Stimulated activated CD4-positive, alpha-beta T cell treated with anti-CD3 and anti-CD28 coated beads, Interleukin-4, amount 100 ng/mL, for 4 hours (primary cell): Measurements from ENCODE around the gene JAM3.

Experiments used
- DNase-seq, 2 experiments: peaks; one replicate each; pipeline ENCODE4 v3.0.0-alpha.2; 2020

JAM3 gene

DNA sequence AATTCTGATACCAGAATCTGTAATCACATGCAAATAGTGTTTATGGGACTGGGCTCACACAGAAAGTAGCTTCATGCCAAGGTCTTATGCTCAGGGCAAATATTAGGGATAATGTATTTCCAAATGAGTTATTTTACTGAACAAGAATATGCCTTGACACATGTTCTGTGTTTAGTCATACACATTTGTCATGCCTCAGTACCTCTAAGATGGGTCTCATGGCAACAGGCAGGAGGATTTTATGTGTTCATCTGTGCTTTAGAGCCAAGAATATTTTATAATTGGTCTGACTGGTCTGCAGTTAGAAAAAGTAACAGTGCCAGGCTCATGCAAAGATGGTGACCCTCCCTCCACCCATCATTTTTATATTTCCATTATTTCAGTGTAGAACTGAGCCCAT lies 49.1 kb downstream of the JAM3 start:
- DNase-seq: no peak

DNA sequence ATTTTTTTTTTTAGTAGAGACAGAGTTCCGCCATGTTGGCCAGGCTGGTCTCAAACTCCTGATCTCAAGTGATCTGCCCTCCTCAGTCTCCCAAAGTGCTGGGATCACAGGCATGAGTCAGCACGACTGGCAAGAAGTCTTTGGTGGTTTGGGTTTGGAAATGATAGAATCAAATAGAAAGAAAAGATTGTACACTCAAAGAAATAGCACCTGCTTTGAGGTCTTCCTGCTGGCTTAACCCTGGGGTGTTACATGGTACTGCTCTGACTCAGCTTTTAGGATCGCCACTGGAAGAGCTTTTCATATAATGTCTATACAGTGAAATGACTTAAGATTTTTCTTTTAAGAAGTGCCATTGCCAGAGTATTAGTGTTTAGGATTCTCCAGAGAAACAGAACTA lies 50.2 kb downstream of the JAM3 start:
- DNase-seq: no peak

DNA sequence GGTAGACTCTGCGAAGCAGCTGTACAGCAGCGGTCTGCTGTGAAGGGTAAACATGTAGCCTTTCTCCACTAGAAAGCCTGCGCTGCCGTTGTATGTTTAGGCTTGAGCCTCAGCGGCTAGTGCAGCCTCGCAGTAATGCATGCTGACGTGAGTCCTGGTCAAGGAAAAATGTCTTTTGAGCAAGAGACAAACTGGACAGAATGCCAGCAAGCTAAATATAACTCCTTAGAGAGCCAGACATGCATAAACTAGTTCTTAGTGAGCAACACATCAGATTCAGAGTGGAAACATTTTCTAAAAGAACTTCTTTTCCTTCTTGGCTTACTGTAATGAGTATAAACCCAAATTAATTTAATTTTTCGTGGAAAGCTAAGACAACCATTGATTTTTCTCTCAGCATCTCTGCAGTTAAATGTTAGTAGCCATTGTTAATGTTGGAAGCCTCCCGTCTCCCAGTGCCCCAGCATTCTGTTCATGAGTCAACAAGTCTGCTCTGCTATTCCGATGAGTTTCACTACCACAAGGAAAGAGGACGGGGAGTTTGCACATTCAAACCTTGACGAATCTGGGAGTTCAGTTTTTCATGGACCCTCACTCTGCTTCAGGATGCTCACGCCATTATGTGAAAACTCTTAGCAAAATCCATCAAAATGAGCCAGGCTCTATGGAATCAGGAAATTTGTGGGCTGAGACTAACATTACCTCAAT lies 51.4 kb downstream of the JAM3 start:
- DNase-seq: no peak

GRCh38 chr11:134120921-134121526 lies 52.2 kb downstream of the JAM3 start:
- no peak for DNase-seq

DNA sequence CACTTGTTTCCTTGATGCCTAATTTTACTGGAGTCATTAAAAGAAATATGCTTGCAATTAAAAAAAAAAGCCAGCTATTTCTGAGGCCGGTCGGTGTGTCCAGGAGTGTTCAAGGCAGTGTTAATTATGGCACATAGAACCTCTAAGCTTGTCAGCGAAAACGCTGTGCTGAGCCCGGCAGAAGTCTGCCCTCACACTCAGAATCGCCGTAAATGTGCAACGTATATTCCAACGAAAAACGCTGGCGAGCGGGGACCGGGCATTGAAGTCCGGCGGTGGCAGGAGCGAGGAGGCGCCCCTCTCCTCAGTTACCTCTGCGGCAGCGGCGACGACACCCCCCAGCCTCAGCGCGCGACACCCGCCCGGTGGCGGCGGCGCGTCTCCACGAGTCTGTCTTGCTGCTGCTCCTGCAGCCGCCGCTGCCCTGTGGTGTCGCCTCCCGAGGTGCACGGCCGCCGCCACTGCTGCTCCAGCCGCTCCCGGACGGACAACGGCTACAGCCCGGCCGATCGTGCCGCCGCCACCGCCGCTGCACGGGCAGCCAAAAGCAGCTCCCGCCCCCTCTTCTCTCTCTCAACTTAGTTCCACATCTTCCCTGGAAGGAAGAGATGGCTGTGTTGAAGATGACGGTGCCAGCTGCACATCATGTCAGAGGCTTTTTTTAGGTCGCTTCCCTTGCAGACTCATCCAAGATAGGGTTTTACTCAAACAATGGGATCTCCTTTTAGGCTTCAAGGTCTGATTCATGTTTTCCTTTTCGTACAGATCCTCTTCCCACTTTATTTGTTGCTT lies 56.0 kb downstream of the JAM3 start:
- DNase-seq: no peak

DNA sequence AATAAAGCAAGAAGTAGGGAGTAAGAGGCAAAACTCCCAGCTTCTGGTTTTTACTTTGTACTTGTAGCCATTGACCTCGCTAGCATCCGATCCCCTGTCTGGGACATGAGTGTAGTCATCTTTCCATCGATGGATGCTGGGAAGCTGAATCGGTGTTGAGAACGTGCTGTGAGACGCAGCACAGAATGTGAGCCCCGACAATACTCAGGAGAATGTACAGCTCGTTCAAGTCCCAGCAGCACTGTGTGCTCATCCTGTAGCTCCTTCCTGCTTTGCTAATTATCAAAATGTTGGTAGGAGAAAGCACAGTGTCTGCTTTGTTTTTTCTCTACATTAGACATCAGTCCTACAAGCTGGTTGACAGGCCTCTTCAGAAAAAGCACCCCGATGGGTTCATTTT lies 56.6 kb downstream of the JAM3 start:
- no peak for DNase-seq

GRCh38 chr11:134126217-134126822 lies 57.4 kb downstream of the JAM3 start:
- no peak for DNase-seq

GRCh38 chr11:134131628-134132244 lies 62.9 kb downstream of the JAM3 start:
- DNase-seq: no peak

DNA sequence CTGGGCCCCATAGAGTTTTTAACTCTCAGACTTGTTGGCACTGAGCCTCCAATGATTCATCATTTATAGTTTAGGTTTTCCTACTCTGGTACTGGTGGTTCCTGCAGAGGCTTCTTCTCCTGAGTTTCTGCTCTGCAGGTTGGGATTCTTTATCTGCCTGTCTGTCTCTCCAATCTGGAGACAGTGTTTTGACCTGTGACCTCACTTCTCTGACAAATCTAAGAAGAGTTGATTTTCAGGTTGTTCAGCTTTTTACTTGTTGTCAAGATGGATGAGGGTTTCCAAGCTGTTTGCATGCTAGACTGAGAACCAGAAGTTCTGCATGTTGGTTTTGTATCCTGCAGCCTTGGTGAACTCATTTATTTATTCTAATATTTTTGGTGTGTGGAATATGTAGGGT lies 63.9 kb downstream of the JAM3 start:
- DNase-seq: no peak

GRCh38 chr11:134134167-134134566 lies 65.3 kb downstream of the JAM3 start:
- DNase-seq: no peak

DNA sequence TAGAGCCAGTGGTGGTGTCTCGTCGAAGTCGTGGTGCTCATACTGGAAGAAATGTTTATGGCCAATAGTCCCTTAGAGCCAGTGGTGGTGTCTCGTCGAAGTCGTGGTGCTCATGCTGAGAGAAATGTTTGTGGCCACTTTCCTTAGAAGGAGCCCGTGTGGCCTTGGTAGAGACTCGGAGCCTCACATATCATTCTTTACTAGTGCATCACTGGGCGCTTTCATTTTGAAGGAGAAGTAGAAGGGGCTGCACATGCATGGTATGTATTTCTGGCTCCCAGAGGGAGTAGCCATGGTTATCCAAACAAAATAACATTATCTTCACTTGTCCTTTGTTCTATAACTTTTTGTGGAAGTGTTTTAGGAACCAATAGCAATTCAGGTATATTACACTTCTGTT lies 69.5 kb downstream of the JAM3 start:
- no peak for DNase-seq

DNA sequence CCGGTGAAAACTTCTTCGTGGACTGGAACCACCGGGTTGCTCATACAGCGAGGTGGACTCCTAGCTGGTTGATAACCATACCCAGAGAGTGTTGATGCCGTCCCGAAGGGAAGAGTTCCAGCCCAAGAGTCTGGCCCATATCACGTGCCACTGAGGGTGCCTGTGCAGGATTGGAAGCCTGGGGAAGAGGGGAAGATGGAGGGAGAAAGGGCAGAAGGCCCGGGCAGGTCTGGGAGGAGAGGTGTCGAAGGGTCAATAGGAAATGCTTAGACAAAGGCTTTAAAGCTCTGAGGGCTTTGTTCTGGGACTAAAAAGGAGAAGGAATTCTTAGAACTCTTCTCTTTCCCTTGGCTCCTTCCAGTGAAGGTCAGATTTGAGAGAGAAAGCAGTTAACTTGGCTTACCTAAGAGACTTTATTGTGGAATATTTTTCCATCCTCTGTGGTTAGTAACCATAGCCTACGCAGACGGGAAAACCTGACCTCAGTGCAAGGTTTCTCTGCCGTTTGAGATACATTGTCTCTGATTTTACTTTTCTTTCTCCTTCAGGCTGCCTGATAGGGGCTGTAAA lies 70.5 kb downstream of the JAM3 start:
- DNase-seq: no peak

DNA sequence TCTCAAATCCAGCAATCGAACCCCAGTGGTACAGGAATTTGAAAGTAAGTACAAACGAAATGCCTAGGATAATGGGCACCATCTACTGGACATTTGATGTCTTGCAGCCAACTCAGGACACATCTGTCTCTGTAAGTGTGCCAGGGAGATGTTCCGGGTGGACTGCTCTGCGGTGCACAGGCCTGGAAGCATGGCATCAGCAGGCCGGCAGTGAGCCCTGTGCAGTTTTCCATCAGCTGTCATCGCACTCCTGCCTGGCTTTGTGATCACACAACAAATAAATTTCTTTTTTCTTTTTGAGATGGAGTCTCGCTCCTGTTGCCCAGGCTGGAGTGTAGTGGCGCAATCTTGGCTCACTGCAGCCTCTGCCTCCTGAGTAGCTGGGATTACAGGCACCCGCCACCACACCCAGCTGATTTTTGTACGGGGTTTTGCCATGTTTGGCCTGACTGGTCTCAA lies 71.0 kb downstream of the JAM3 start:
- DNase-seq: peak; percentile 21 to 22

GRCh38 chr11:134140961-134141490 lies 72.2 kb downstream of the JAM3 start:
- DNase-seq: no peak

DNA sequence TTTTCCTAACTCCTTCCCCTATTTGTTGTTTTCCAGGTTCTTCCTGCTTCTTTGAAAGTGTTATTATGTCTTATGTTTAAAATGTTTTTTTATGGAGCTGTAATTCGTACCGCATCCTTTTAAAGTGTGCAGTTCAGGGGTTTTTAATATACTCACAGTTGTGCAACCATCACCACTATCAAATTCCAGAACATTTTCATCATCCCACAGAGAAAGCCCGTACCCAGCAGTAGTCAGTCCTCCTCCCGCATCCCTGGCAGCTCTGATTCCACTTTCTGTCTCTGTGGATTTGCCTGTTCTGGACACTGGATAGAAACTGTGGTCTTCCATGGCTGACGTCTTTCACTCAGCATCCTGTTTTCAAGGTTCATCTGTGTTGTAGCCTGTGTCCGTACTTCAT lies 73.7 kb downstream of the JAM3 start:
- DNase-seq: no peak

DNA sequence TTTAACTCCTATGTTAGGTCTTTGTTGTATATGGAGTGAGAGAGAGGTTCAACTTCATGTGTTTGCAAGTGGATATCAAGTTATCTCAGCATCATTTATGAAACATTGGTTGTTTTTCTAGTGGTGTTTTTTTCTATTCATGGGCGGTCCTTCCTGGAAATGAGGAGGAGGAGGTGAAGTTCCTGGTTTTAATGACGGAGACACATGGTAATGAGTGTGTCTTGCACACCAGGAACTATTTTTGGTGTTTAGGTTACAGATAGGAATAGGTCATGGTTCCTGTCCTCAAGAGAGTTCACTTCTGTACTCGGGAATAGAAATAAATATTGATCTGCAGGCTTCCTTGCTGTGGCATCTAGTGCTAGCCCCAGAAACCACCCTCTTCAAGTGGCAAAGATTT lies 74.9 kb downstream of the JAM3 start:
- no peak for DNase-seq

DNA sequence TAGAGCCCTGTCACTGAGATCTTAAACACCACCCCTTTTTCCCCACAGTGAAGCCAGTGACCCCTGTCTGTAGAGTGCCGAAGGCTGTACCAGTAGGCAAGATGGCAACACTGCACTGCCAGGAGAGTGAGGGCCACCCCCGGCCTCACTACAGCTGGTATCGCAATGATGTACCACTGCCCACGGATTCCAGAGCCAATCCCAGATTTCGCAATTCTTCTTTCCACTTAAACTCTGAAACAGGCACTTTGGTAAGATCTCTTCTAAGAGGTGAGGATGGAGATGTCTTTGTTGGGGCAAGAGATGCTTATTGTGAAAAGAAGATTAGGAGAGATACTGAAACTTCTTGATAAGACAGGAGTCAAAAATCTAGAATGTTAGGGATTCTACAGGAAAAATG lies 75.9 kb downstream of the JAM3 start:
- no peak for DNase-seq

- no peak for DNase-seq
Measured at GRCh38 chr11:134145715-134146114, 76.8 kb downstream of the JAM3 start.

GRCh38 chr11:134146598-134146997 lies 77.7 kb downstream of the JAM3 start:
- no peak for DNase-seq

GRCh38 chr11:134149371-134149770 lies 80.5 kb downstream of the JAM3 start:
- DNase-seq: no peak

DNA sequence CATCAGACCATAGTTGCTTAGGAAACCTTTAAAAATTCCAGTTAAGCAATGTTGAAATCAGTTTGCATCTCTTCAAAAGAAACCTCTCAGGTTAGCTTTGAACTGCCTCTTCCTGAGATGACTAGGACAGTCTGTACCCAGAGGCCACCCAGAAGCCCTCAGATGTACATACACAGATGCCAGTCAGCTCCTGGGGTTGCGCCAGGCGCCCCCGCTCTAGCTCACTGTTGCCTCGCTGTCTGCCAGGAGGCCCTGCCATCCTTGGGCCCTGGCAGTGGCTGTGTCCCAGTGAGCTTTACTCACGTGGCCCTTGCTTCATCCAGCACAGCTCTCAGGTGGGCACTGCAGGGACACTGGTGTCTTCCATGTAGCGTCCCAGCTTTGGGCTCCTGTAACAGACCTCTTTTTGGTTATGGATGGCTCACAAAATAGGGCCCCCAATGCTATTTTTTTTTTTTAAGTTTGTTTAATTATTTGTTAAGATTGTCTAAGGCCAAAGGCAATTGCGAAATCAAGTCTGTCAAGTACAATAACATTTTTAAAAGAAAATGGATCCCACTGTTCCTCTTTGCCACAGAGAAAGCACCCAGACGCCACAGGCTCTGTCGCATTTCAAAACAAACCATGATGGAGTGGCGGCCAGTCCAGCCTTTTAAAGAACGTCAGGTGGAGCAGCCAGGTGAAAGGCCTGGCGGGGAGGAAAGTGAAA lies 81.5 kb downstream of the JAM3 start:
- DNase-seq: no peak
